HT-29 (cell line): ENCODE data around the gene INPP5K. TPM values are rescaled to one million over a fixed set of nuclear protein-coding genes. Genes with fewer than 3 reads are reported as not detected.
"Not testable (repeated sequence)": the region's sequence is repeated elsewhere in the genome, so short reads cannot be mapped to it uniquely, and the experiment has no call there.

ENCODE experiments used
- DNase-seq: peaks from one replicate; pipeline ENCODE4 v3.0.0-alpha.2; 2015; ENCODE audit warnings: low spot score
- total RNA-seq: library from RNA; depleted of rRNA; stranded (reverse); fragments of >200 nt; shearing (Covaris generic); gene quantifications from 2 replicates; pipeline ENCODE4 v1.2.3, GENCODE V29; 2014; rRNA removed

INPP5K gene
- total RNA-seq, 1 experiment from 2014 or later, result 75.5 TPM

DNA sequence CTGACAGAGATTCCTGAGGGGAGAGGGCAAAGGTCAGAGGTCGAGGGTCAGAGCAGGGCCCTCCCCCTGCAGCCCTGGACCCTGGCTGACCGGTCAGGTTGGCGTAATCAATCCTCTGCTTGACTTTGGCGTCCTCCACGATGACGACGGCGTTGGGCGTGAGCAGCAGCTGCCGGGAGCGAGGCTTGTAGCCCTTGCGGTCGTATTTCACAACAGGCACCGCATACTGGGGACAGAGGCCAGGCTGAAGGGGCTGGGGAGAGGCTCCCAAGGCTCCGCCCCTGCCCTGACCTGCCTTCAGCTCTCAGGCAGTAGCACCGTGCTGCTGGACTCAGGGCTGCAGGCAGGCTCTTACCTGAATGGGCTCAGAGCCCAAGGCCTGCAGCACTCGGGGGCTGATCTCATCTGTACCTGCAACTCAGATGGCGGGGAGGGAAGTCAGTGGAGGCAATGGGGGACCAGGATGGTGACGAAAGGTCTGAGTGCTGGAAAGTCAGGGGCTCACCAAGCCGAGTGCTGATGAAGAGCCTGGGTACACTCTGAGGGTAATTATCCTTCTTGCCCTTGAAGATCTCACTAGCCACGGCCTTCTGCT, 48.4 kb downstream of the INPP5K start:
- DNase-seq, result no peak

DNA sequence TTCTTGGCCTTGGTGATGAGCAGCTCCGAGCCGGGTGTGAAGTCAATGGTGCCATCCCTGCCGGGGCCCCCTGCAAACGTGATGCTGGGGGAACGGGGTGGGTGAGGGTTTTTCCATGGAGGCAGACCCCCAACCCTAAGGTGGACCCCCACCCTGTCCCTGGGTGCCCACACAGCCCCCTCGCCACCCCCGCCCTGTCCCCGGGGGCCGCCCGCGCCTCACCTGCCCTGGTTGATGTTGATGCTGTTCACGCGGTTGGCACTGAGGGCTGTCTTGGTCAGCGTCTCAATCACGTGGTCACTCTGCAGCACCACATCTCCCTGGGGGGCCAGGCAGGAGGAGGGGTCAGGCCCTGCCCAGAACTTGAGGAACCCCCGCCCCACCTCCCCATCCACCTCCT, 49.2 kb downstream of the INPP5K start:
- no peak for DNase-seq

DNA sequence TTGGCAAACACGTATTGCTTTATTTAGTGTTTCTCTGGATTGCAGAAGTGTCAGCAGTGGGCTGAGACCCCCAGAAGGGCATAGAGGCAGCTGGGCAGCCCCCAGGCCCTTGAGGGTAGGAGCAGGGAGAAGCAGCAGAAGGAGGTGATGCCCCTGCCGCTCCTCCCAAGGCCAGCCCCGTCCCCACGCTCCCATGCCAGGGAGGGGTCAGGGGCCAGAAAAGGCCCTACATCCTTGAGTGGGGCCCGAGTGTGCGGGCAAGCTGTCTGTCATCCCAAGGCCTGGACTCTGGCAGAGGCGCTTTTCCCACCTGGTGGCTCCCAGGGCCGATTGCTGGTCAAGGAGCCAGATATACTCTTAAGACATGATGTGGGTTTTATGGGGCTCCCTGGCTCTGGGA, 52.2 kb downstream of the INPP5K start:
- no peak for DNase-seq

DNA sequence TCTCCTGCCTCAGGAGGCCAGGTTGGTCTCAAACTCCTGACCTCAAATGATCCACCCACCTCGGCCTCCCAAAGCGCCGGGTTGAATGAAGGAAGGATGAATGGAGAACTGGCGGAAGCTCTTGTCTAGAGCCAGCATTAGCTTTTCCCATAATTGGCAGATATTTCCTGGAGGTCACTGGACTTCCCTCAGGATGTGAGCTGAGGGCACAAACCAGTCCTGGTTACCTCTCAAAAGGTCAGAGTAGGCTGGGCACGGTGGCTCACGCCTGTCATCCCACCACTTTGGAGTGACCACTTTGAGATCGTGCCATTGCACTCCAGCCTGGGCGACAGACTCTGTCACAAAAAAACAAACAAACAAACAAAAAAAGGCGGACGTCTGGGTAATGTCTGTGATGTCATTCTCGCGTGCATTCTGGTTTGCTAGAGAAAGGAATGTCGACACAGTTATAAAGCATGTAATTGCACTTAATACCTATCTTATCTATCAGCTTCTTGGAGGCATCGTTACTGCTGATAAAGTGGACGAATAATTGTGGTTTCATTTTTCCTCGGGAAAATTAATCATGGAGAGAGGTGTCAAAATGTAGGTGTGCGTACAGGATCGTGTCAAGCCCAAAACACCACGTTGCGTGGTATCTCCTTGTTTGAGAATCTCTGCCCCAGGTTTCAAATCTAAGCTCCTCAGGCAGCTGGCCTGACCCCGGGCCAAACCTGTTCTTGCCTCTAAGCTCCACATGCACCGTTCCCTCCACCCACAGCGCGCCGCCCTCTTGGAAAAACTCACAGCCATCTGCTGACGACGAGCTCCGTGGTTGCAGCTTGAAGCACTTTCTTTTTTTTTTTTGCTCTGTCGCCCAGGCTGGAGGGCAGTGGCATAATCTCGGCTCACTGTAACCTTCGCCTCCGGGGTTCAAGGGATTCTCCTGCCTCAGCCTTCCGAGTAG, 54.0 kb downstream of the INPP5K start:
- DNase-seq, result no peak

DNA sequence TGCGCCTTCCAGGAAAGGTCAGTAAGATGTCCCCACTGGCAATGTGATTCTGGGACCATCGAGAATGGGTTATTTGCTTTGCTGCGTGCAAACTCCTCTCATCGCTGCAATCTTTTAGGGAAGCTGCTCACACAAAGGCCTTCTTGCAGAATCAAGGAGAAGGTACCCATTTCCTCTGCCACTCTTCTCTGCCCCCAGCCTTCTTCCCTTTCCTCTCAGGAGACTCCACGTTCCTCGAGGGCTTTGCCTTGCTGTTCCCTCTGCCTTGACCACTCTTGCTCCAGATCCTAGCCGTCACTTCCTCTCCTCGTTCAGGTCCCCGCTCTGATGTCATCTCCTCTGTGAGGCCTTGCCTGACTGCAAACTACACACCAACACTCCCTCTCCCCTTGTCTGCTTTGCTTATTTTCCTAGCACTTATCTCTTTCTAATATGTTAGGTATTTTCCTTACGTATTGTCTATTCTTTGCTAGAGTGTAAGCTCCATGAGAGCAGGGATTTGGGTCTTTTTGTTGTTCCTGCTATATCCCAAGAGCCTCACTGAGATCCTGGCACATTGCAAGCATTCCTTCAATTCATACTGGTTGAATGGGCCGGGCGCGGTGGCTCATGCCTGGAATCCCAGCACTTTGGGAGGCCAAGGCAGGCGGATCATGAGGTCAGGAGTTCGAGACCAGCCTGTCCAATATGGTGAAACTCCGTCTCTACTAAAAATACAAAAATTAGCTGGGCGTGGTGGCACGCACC, 55.0 kb downstream of the INPP5K start:
- no peak for DNase-seq

DNA sequence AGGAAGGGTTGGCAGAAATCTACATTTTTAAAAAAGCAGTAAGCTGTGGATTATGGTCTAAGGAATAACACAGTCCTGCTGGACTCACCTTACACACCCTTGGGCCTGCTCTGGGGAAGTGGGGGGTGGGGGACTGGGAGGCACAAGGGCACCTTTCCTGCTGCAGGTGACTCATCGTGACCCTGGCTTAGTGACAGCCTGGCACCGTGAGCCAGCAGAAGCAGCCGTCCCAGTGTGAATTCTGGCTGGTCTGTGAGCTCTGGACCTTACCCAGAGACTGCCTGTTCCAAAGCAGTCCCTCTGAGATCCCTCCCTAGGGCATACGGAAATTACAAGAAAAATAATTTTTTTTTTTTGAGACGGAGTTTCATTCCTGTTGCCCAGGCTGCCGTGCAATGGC, 56.2 kb downstream of the INPP5K start:
- peak; percentile 40 for DNase-seq

DNA sequence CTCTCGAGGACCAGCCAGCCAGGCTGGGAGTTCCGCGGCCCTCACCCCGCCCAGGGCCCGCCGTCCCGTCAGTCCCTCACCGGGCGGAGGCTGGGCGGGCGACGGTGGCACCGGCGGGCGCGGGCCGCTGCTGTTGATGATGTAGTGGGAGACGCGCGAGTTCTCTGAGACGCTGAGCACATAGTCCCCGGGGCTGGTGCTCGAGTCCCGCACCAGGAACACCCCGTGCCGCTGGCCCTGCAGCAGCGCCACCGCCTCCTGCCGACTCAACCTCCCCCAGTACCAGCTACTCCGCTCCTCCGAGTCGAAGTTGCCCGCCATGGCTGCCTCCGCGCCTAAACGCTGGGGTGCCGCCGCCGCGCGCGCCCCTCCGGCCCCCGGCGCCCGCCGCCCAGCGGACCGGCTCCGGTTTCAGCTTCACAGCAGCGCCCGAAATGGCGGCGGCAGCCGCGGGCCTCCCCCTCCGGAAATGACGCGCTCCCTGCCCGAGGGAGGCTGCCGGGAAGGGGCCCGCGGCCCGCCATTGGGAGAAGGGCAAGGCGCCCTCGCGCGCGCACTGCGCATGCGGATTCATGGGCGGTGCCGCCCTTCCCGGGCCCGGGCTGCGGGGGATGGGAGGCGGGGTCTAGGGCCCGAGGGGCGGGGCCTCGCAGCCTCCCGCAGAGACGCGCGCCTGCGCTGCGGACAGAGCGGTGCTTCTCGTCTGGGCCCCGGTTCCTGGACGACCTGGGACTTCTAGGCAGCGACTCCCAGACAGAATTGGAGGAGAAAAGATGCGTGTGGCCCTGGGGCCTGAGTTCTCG, 60.4 kb downstream of the INPP5K start, which contains the start of gene CRK:
Gene CRK (minus strand): TSS at position 436 of the 803 bp plus-strand sequence. CDS start 115 bp downstream, at position 321.
- peak; percentile 92 for DNase-seq

DNA sequence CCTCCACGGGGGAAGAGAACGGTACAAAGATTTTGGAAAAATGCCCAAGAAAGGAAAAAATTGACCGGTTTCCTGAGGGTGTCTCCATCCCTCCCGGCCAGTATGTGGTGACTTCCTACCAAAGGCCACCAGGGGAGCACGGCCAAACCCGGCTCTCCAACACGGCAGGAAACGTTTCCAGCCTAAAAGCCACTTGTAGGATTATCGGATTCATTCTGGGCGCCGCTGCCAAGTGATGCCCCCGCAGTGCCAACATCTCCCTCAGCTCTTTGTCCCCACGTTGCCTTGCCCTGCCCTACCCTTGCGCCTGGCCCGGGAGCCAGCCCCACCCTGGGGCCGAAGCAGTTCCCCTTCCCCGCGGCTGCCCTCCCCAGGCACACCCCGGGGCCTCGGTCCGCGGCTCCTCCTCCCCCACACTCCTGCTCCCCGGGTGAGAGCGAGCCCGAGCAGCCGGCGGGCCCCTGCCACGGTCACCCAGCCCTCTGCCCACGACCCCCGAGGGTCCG, 61.1 kb downstream of the INPP5K start:
- peak; percentile 65 for DNase-seq

DNA sequence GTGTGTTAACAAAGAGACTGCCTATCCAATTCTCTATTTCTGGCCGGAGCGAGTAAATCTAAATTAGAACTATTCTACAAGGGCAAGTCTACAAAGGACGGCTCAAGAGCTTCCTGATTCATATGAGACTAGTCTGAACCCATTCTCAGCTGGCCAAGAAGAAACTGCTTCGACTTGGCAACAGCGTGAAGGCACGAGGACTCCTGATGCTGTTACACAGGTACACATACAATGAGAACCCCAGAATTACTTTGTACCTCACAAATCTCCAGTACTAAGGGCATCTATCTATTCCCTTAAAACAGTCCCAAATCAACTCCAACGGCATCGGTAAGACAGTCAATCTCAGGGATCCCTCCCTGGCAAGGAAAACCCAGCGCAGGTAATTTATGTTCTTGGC, 61.9 kb downstream of the INPP5K start:
- DNase-seq, result no peak

DNA sequence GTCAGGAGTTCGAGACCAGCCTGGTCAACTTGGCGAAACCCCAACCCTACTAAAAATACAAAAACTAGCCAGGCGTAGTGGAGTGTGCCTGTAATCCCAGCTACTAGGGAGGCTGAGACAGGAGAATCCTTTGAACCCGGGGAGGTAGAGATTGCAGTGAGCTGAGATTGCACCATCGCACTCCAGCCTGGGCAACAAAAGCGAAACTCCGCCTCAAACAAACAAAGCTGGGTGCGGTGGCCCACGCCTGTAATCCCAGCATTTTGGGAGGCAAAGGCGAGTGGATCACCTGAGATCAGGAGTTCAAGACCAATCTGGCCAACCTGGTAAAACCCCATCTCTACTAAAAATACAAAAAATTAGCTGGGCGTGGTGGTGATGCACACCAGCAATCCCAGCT, 62.7 kb downstream of the INPP5K start:
- DNase-seq, result not testable (repeated sequence)

DNA sequence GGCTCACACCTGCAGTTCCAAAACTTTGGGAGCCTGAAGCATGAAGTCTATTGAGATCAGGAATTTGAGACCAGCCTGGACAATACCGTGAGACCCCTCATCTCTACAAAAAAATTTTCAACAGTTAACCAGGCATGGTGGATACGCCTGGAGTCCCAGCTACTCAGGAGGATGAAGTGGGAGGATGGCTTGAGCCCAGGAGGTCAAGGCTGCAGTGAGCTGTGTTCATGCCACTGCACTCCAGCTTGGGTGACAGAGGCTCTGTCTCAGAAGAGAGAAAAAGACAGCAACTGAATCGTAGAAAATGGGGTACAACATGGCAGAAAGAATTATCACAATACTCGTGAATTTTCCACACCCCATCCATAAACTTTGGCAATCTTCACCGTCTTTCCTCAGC, 63.6 kb downstream of the INPP5K start:
- no peak for DNase-seq

DNA sequence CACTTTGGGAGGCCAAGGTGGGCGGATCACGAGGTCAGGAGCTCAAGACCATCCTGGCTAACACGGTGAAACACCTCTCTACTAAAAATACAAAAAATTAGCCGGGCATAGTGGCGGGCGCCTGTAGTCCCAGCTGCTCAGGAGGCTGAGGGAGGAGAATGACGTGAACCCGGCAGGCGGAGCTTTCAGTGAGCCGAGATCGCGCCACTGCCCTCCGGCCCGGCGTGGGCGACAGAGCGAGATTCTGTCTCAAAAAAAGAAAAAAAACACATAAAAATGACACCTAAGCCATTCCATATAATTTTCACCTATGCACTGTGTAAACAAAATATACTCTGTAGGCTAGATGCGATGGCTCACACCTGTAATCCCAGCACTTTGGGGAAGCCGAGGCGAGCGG, 66.2 kb downstream of the INPP5K start:
- DNase-seq, result not testable (repeated sequence)

DNA sequence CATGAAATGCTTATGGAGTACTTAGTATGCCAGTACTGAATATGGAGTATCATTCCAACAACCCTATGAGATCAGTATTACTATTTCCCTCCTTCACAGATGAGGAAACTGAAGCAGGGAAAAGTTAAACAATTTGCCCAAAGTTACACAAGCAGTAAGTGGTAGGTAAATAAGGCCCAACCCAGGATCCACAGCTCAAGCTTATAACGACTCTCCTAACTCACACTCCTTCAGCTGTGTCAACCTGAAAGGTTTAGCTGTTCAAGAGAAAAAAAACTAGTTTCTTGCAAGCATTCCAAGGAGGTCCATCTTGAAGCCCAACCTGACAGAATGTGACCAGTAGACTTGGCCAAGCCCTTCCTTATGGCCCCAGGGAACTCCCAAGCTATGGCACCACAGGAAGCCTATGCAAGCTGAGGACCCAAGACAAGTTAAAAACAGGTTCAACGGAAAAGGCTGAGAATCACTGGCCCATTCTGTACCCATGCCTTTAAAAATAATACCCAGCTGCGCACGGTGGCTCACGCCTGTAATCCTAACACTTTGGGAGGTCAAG, 66.9 kb downstream of the INPP5K start:
- no peak for DNase-seq

DNA sequence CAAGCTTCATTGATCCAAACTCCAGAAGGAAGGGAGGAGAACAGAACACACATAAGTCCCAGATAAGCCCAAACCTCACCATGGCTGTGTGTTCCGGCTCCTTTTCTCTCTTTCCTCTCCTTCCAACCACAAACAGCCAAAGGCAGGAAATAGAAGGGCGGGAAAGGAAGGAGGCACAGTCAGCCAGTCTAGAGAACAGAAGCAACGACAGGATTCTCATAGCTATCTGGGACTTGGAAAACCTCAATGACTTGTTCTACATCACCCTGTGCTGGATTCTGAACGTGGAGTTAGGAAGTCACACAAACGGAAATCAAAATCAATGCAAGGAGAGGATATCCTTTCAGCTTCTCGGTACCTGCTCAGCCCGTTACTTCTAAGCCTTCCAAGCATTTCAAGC, 69.4 kb downstream of the INPP5K start:
- peak; percentile 9 for DNase-seq

DNA sequence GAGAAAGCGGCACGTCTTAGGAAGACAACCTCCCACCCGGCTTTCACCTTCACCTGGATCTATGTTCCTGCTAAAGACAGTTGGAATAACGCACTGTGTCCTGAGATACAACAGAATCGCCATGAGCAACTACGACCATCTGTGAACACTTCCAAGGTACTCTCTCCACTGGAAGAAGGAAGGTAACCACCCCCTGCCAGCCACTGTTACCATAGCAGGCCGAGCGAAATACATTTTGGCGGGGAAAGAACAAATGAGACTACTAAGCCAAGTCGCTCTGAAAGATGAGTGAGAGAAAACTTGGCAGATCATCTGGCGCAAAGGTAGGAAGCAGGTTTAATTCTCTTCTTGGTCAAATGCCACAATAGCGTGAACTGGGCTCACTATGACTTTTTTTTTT, 70.2 kb downstream of the INPP5K start:
- DNase-seq, result no peak

DNA sequence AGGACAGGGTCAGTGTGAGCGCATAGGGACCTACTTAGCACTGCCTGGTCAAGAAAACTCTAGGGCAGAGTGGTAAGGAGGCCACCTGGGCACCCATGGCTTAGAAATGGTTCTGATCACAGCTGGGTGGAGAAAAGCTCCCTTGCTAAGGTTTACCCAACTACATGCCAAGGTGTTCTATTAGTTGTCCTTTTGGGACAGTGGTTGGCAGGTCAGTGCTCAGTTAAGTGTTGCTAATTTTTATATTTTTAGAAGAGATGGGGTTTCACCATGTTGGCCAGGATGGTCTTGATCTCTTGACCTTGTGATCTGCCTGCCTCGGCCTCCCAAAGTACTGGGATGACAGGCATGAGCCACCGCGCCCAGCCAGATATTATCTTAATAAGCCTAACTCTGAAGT, 70.7 kb downstream of the INPP5K start:
- DNase-seq, result not testable (repeated sequence)

Other genes with a start within 250 kb of the INPP5K start
- gene BHLHA9, start 246.2 kb downstream of the INPP5K start, total RNA-seq, result not detected in 2 replicates
- not detected in 2 replicates for gene TRARG1, start 236.9 kb downstream of the INPP5K start, total RNA-seq
- gene YWHAE, start 116.4 kb downstream of the INPP5K start, total RNA-seq, result 166 and 190 TPM in 2 replicates
- gene CRK, start 60.4 kb downstream of the INPP5K start, total RNA-seq, result 28.8 and 28.9 TPM in 2 replicates
- gene MYO1C, start 23.9 kb downstream of the INPP5K start, total RNA-seq, result 188 and 200 TPM in 2 replicates
- gene PITPNA, start 46.2 kb upstream of the INPP5K start, total RNA-seq, result 15.9 and 23.1 TPM in 2 replicates
- 22.4 and 34.0 TPM in 2 replicates for gene SLC43A2, start 112.2 kb upstream of the INPP5K start, total RNA-seq
- 0.89 and 1.3 TPM in 2 replicates for gene SCARF1, start 129.1 kb upstream of the INPP5K start, total RNA-seq
- 13.1 and 13.3 TPM in 2 replicates for gene RILP, start 133.3 kb upstream of the INPP5K start, total RNA-seq
- 92.7 and 92.8 TPM in 2 replicates for gene PRPF8, start 168.3 kb upstream of the INPP5K start, total RNA-seq
- 0.56 and 0.97 TPM in 2 replicates for gene TLCD2, start 193.8 kb upstream of the INPP5K start, total RNA-seq
- gene WDR81, start 208.1 kb upstream of the INPP5K start, total RNA-seq, result 35.8 and 39.2 TPM in 2 replicates
- gene SERPINF2, start 226.3 kb upstream of the INPP5K start, total RNA-seq, result 9.8 and 10.9 TPM in 2 replicates
- 1.1 and 5.0 TPM in 2 replicates for gene SERPINF1, start 245.4 kb upstream of the INPP5K start, total RNA-seq